ENCODE measurements around the gene C1D. TPM values are rescaled to one million over a fixed set of nuclear protein-coding genes. Genes with fewer than 3 reads are reported as not detected.

Gene C1D
- total RNA-seq, 1 donor from 2014 or later = 66.6 TPM

- H3K36me3 ChIP-seq = no peaks in the 10 kb centered on the region
- Mint-ChIP-seq H3K36me3 (peaks cover 5% of the 10 kb centered on the region), H3K27me3 (ENCODE audit: insufficient read depth, low read depth) (no peaks in the 10 kb centered on the region), H3K9me3 (no peaks in the 10 kb centered on the region), H3K4me1 (no peaks in the 10 kb centered on the region), H3K4me3 (no peak overlapping the region), H3K27ac (no peak overlapping the region)
- DNase-seq (ENCODE audit: low spot score) = no peak
- H3K4me1 ChIP-seq = no peaks in the 10 kb centered on the region
- H3K9me3 ChIP-seq (ENCODE audit: low read depth) = no peaks in the 10 kb centered on the region
- H3K4me3 ChIP-seq = no peak overlapping the region
- H3K27me3 ChIP-seq = no peaks in the 10 kb centered on the region
- H3F3A ChIP-seq (ENCODE audit: low read depth) = no peaks in the 10 kb centered on the region
- peaks cover 5% of the 10 kb centered on the region for H4K20me1 ChIP-seq (ENCODE audit: low read depth)
- H3K27ac ChIP-seq = no peak overlapping the region
- H3K9ac ChIP-seq = no peak overlapping the region
- H2AFZ ChIP-seq (replicated peaks) = no peak overlapping the region
- H3K79me2 ChIP-seq (ENCODE audit: low read depth) = peaks cover 9% of the 10 kb centered on the region
- no peak overlapping the region for H3K4me2 ChIP-seq
- TF ChIP-seq EZH2 (IDR thresholded peaks at IDR 0.05) = no peak
- no peak for TF ChIP-seq EZH2phosphoT487 (IDR thresholded peaks at IDR 0.05)
- TF ChIP-seq CTCF (IDR thresholded peaks at IDR 0.05) = no peak
Observed at GRCh38 chr2:68043032-68043431, 19.8 kb downstream of the C1D start.

- H3K4me1 Mint-ChIP-seq = no peaks in the 10 kb centered on the region
Observed at GRCh38 chr2:68041704-68042245, 21.0 kb downstream of the C1D start.

GRCh38 chr2:68040078-68040477 is 22.7 kb downstream of the C1D start:
- Mint-ChIP-seq H3K4me1 (no peaks in the 10 kb centered on the region), H3K27me3 (ENCODE audit: insufficient read depth, low read depth) (no peaks in the 10 kb centered on the region), H3K9me3 (no peaks in the 10 kb centered on the region), H3K27ac (no peak overlapping the region), H3K4me3 (no peak overlapping the region), H3K36me3 (peaks cover 5% of the 10 kb centered on the region)
- no peak for DNase-seq (ENCODE audit: low spot score)
- no peak overlapping the region for H3K4me3 ChIP-seq
- H3K27me3 ChIP-seq = no peaks in the 10 kb centered on the region
- H3K4me1 ChIP-seq = no peaks in the 10 kb centered on the region
- no peaks in the 10 kb centered on the region for H4K20me1 ChIP-seq (ENCODE audit: low read depth)
- H3K9me3 ChIP-seq (ENCODE audit: low read depth) = no peaks in the 10 kb centered on the region
- H2AFZ ChIP-seq (replicated peaks) = no peak overlapping the region
- no peaks in the 10 kb centered on the region for H3K79me2 ChIP-seq (ENCODE audit: low read depth)
- no peak overlapping the region for H3K9ac ChIP-seq
- TF ChIP-seq EZH2phosphoT487 (IDR thresholded peaks at IDR 0.05) (no peak), EZH2 (IDR thresholded peaks at IDR 0.05) (no peak), CTCF (IDR thresholded peaks at IDR 0.05) (no peak)
- H3F3A ChIP-seq (ENCODE audit: low read depth) = no peaks in the 10 kb centered on the region
- no peaks in the 10 kb centered on the region for H3K36me3 ChIP-seq
- H3K4me2 ChIP-seq = no peak overlapping the region
- H3K27ac ChIP-seq = no peak overlapping the region

More at GRCh38 chr2:68041704-68042245, 21.0 kb downstream of the C1D start:
- Histone ChIP-seq H3K9ac (no peak overlapping the region), H3K79me2 (ENCODE audit: low read depth) (no peaks in the 10 kb centered on the region), H2AFZ (replicated peaks) (no peak overlapping the region), H3F3A (ENCODE audit: low read depth) (no peaks in the 10 kb centered on the region), H3K27ac (no peak overlapping the region), H4K20me1 (ENCODE audit: low read depth) (no peaks in the 10 kb centered on the region), H3K9me3 (ENCODE audit: low read depth) (no peaks in the 10 kb centered on the region), H3K27me3 (no peaks in the 10 kb centered on the region), H3K4me1 (no peaks in the 10 kb centered on the region), H3K36me3 (no peaks in the 10 kb centered on the region), H3K4me2 (no peak overlapping the region), H3K4me3 (no peak overlapping the region)
- no peak for TF ChIP-seq EZH2phosphoT487 (IDR thresholded peaks at IDR 0.05)
- H3K27ac Mint-ChIP-seq = no peak overlapping the region
- peaks cover 5% of the 10 kb centered on the region for H3K36me3 Mint-ChIP-seq
- H3K9me3 Mint-ChIP-seq = no peaks in the 10 kb centered on the region
- DNase-seq (ENCODE audit: low spot score) = no peak
- no peaks in the 10 kb centered on the region for H3K27me3 Mint-ChIP-seq (ENCODE audit: insufficient read depth, low read depth)
- no peak overlapping the region for H3K4me3 Mint-ChIP-seq

- DNase-seq (ENCODE audit: low spot score) = no peak
- Histone ChIP-seq H3F3A (ENCODE audit: low read depth) (no peaks in the 10 kb centered on the region), H3K4me1 (no peaks in the 10 kb centered on the region), H3K79me2 (ENCODE audit: low read depth) (no peaks in the 10 kb centered on the region), H3K36me3 (no peaks in the 10 kb centered on the region), H3K9me3 (ENCODE audit: low read depth) (no peaks in the 10 kb centered on the region), H3K9ac (no peak overlapping the region), H3K4me2 (no peak overlapping the region), H3K27ac (no peak overlapping the region), H2AFZ (replicated peaks) (no peak overlapping the region), H3K27me3 (no peaks in the 10 kb centered on the region), H3K4me3 (no peak overlapping the region), H4K20me1 (ENCODE audit: low read depth) (no peaks in the 10 kb centered on the region)
- Mint-ChIP-seq H3K4me1 (no peaks in the 10 kb centered on the region), H3K9me3 (no peaks in the 10 kb centered on the region), H3K4me3 (no peak overlapping the region), H3K27ac (no peak overlapping the region), H3K27me3 (ENCODE audit: insufficient read depth, low read depth) (no peaks in the 10 kb centered on the region), H3K36me3 (peaks cover 5% of the 10 kb centered on the region)
- no peak for TF ChIP-seq EZH2phosphoT487 (IDR thresholded peaks at IDR 0.05)
- no peak for TF ChIP-seq CTCF (IDR thresholded peaks at IDR 0.05)
- no peak for TF ChIP-seq EZH2 (IDR thresholded peaks at IDR 0.05)
Observed at GRCh38 chr2:68039317-68039716, 23.5 kb downstream of the C1D start.

All from neural progenitor cell (in vitro differentiated cells).